Karpas-422 (cell line): Measurements from ENCODE around the gene DNTT. TPM values are rescaled to one million over a fixed set of nuclear protein-coding genes. Genes with fewer than 3 reads are reported as not detected.
"Not testable (repeated sequence)": the region's sequence is repeated elsewhere in the genome, so short reads cannot be mapped to it uniquely, and the experiment has no call there.

Source experiments
- DNase-seq: peaks from one replicate; pipeline ENCODE4 v3.0.0-alpha.2; 2015
- H2AFZ ChIP-seq: fragments of 200-600 bp; sonication (generic); 2 replicates; pipeline ENCODE4 v1.6.1; 2014; ENCODE audit warnings: antibody characterized with exemption, low read length, mixed read lengths
- H3K27ac ChIP-seq: fragments of 200-600 bp; sonication (generic); 2 replicates; pipeline ENCODE4 v1.5.1; 2014; ENCODE audit warnings: mild to moderate bottlenecking, low read length, moderate library complexity
- H3K27me3 ChIP-seq: fragments of 200-600 bp; sonication (generic); 2 replicates; pipeline ENCODE4 v1.6.1; 2014; ENCODE audit warnings: low read length, mixed read lengths
- H3K36me3 ChIP-seq: fragments of 200-600 bp; sonication (generic); 2 replicates; pipeline ENCODE4 v1.6.1; 2014; ENCODE audit warnings: low read length, mixed read lengths; ENCODE audit not compliant: insufficient read depth
- H3K4me1 ChIP-seq: fragments of 200-600 bp; sonication (generic); 2 replicates; pipeline ENCODE4 v1.6.1; 2014; ENCODE audit warnings: mild to moderate bottlenecking, low read length, mixed read lengths
- H3K4me2 ChIP-seq: fragments of 200-600 bp; sonication (generic); 2 replicates; pipeline ENCODE4 v1.6.1; 2014; ENCODE audit warnings: low read length, low read depth, mild to moderate bottlenecking; ENCODE audit not compliant: poor library complexity, severe bottlenecking
- H3K4me3 ChIP-seq: fragments of 200-600 bp; sonication (generic); 2 replicates; pipeline ENCODE4 v1.5.1; 2014; ENCODE audit warnings: mild to moderate bottlenecking, antibody characterized with exemption, low read length, mixed read lengths
- H3K79me2 ChIP-seq: fragments of 200-600 bp; sonication (generic); 2 replicates; pipeline ENCODE4 v1.6.1; 2014; ENCODE audit warnings: mild to moderate bottlenecking, low read length, mixed read lengths
- H3K9ac ChIP-seq: fragments of 200-600 bp; sonication (generic); 2 replicates; pipeline ENCODE4 v1.6.0; 2014; ENCODE audit warnings: low read length
- H3K9me2 ChIP-seq: fragments of 200-600 bp; sonication (generic), shearing (Covaris generic); replicated peaks from 2 replicates; pipeline ENCODE4 v1.6.0; 2014; ENCODE audit warnings: mild to moderate bottlenecking, low read length, moderate library complexity; ENCODE audit not compliant: insufficient read depth
- H3K9me3 ChIP-seq: fragments of 300-700, 200-600 bp; sonication (generic); 2 replicates; pipeline ENCODE4 v1.6.1; 2014; ENCODE audit warnings: low read length, mixed read lengths
- H4K20me1 ChIP-seq: fragments of 200-600 bp; sonication (generic); 2 replicates; pipeline ENCODE4 v1.6.1; 2014; ENCODE audit warnings: mild to moderate bottlenecking, antibody characterized with exemption, low read length, low read depth; ENCODE audit not compliant: insufficient read depth
- total RNA-seq: library from RNA; depleted of rRNA; stranded (reverse); fragments of >200 nt; shearing (Covaris generic); gene quantifications from 2 replicates; pipeline ENCODE4 v1.2.3, GENCODE V29; 2014; ENCODE audit warnings: low replicate concordance

Gene DNTT
- total RNA-seq, 1 experiment from 2014 or later = not detected

- Histone ChIP-seq H3K27ac (no peak overlapping the region), H3K9me2 (no peaks in the 10 kb centered on the region), H3K4me2 (peak overlapping the region; percentile 20), H2AFZ (no peak overlapping the region), H3K9ac (no peak overlapping the region), H3K36me3 (no peaks in the 10 kb centered on the region), H3K9me3 (no peaks in the 10 kb centered on the region), H3K27me3 (no peaks in the 10 kb centered on the region), H4K20me1 (no peaks in the 10 kb centered on the region), H3K4me1 (peaks cover 10% of the 10 kb centered on the region), H3K4me3 (no peak overlapping the region), H3K79me2 (no peaks in the 10 kb centered on the region)
- peak; percentile 57 for DNase-seq
Observed at GRCh38 chr10:96306516-96306915, 2.3 kb downstream of the DNTT start.

- not testable (repeated sequence) for H3K4me2 ChIP-seq, H3K27ac ChIP-seq, H3K9me2 ChIP-seq, H2AFZ ChIP-seq, H3K4me3 ChIP-seq, DNase-seq, H3K79me2 ChIP-seq, H3K36me3 ChIP-seq, H3K27me3 ChIP-seq, H4K20me1 ChIP-seq, H3K4me1 ChIP-seq, H3K9me3 ChIP-seq, H3K9ac ChIP-seq
Observed at GRCh38 chr10:96308854-96309253, 4.6 kb downstream of the DNTT start.

DNA sequence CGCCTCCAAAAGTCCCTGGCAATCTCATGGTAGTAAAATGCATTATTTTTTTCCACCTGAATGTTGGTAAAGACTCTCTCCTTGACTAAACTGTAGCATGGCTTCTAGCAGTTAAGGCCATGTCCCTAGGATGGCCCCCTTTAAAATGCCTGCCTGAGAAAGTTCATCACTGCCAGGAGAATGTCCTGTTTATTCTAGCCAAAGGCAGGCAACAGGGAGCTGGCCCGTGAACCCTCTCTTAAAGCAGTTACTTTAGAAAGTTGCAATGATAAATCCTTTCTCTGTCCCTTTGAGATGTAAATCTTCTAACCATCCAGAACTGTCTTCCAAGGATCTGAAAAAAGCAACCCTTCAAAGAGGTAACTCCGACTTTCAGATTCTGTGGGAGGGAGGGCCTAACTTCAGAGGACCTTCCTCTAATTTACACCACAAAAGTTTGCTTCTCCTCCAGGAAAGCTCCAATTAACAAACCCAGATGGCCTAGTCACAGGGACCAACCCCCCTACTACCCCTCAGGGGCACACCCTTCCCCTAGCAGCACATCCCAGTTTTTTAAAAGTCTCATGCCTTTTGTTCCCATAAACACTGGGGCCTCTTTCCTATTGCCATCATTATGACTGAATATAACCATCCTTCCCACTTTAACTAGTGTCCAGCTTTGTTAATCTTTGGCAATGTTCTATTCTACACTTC lies 5.5 kb downstream of the DNTT start:
- H3K27ac ChIP-seq = no peak overlapping the region
- H4K20me1 ChIP-seq = no peaks in the 10 kb centered on the region
- H3K4me1 ChIP-seq = peaks cover 10% of the 10 kb centered on the region
- no peaks in the 10 kb centered on the region for H3K9me2 ChIP-seq
- no peak overlapping the region for H3K4me3 ChIP-seq
- no peaks in the 10 kb centered on the region for H3K79me2 ChIP-seq
- no peak overlapping the region for H3K9ac ChIP-seq
- DNase-seq = no peak
- H2AFZ ChIP-seq = no peak overlapping the region
- H3K27me3 ChIP-seq = no peaks in the 10 kb centered on the region
- no peaks in the 10 kb centered on the region for H3K36me3 ChIP-seq
- no peaks in the 10 kb centered on the region for H3K9me3 ChIP-seq
- no peak overlapping the region for H3K4me2 ChIP-seq

GRCh38 chr10:96310321-96310669 lies 6.1 kb downstream of the DNTT start:
- no peaks in the 10 kb centered on the region for H3K9me2 ChIP-seq
- H3K4me3 ChIP-seq = no peak overlapping the region
- H3K9me3 ChIP-seq = no peaks in the 10 kb centered on the region
- no peak overlapping the region for H2AFZ ChIP-seq
- peaks cover 10% of the 10 kb centered on the region for H3K4me1 ChIP-seq
- H3K4me2 ChIP-seq = no peak overlapping the region
- no peaks in the 10 kb centered on the region for H3K79me2 ChIP-seq
- H3K27me3 ChIP-seq = no peaks in the 10 kb centered on the region
- no peak for DNase-seq
- no peaks in the 10 kb centered on the region for H4K20me1 ChIP-seq
- no peak overlapping the region for H3K9ac ChIP-seq
- no peak overlapping the region for H3K27ac ChIP-seq
- no peaks in the 10 kb centered on the region for H3K36me3 ChIP-seq

GRCh38 chr10:96311180-96311715 lies 7.0 kb downstream of the DNTT start:
- H3K27ac ChIP-seq = no peak overlapping the region
- no peak overlapping the region for H2AFZ ChIP-seq
- H4K20me1 ChIP-seq = no peaks in the 10 kb centered on the region
- no peaks in the 10 kb centered on the region for H3K36me3 ChIP-seq
- no peak overlapping the region for H3K4me2 ChIP-seq
- H3K4me3 ChIP-seq = no peak overlapping the region
- H3K9me2 ChIP-seq = no peaks in the 10 kb centered on the region
- no peak for DNase-seq
- H3K9ac ChIP-seq = no peak overlapping the region
- peaks cover 9% of the 10 kb centered on the region for H3K4me1 ChIP-seq
- H3K27me3 ChIP-seq = no peaks in the 10 kb centered on the region
- H3K9me3 ChIP-seq = no peaks in the 10 kb centered on the region
- H3K79me2 ChIP-seq = no peaks in the 10 kb centered on the region

GRCh38 chr10:96313344-96313743 lies 9.1 kb downstream of the DNTT start:
- H3K27me3 ChIP-seq = no peaks in the 10 kb centered on the region
- H3K4me2 ChIP-seq = no peak overlapping the region
- no peak for DNase-seq
- no peak overlapping the region for H3K9ac ChIP-seq
- no peaks in the 10 kb centered on the region for H4K20me1 ChIP-seq
- H3K27ac ChIP-seq = no peak overlapping the region
- no peaks in the 10 kb centered on the region for H3K79me2 ChIP-seq
- no peak overlapping the region for H3K4me3 ChIP-seq
- no peaks in the 10 kb centered on the region for H3K9me2 ChIP-seq
- H2AFZ ChIP-seq = no peak overlapping the region; the same call in 1 of the 2 replicates
- H3K9me3 ChIP-seq = no peaks in the 10 kb centered on the region
- H3K36me3 ChIP-seq = no peaks in the 10 kb centered on the region
- H3K4me1 ChIP-seq = no peaks in the 10 kb centered on the region

DNA sequence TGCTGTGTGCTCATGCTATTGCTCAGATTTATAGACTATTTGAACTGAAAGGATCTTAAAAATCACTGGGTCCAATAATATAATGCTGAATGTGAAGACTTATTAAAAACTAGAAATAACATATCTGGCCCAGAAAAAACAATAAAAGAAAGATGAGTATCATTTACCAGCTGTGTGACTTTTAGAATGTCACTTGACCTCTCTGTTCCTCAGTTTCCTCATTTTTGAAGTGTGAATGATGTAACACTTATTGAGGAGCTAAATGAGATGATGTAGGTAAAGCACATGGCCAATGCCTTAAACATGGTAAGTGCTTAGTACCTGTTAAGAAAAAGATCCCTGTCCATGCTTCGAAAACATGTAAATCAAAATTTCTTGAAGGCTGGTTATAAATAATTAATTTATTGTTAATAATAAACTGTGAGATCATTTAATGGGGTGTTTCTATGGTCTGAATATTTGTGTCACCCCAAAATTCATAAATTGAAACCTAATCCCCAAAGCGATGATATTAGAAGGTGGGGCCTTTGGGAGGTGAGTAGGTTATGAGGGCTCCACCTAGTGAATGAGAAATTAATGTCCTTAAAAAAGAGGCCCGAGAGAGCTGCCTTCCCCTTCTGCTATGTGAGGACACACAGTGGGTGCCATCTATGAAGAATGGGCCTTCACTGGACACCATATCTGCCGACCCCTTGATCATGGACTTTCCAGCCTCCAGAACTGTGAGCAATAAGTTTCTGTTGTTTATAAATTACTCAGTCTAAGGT lies 13.0 kb downstream of the DNTT start:
- Histone ChIP-seq H3K4me2 (no peak overlapping the region), H2AFZ (no peak overlapping the region), H3K9me3 (no peaks in the 10 kb centered on the region), H3K9ac (no peak overlapping the region), H3K9me2 (no peaks in the 10 kb centered on the region), H3K36me3 (no peaks in the 10 kb centered on the region), H3K27me3 (no peaks in the 10 kb centered on the region), H3K4me3 (no peak overlapping the region), H3K4me1 (no peaks in the 10 kb centered on the region), H3K27ac (no peak overlapping the region), H4K20me1 (no peaks in the 10 kb centered on the region), H3K79me2 (no peaks in the 10 kb centered on the region)
- DNase-seq = no peak

- no peaks in the 10 kb centered on the region for H3K36me3 ChIP-seq
- no peak overlapping the region for H3K27ac ChIP-seq
- H3K9me3 ChIP-seq = no peaks in the 10 kb centered on the region
- no peaks in the 10 kb centered on the region for H3K9me2 ChIP-seq
- H3K4me1 ChIP-seq = no peaks in the 10 kb centered on the region
- no peak for DNase-seq
- no peak overlapping the region for H3K4me2 ChIP-seq
- no peak overlapping the region for H2AFZ ChIP-seq
- H3K4me3 ChIP-seq = no peak overlapping the region
- H3K9ac ChIP-seq = no peak overlapping the region
- H3K79me2 ChIP-seq = no peaks in the 10 kb centered on the region
- H4K20me1 ChIP-seq = no peaks in the 10 kb centered on the region
- H3K27me3 ChIP-seq = no peaks in the 10 kb centered on the region
Observed at GRCh38 chr10:96319754-96320474, 15.7 kb downstream of the DNTT start.
